Omental fat pad (tissue), 4 donors: ENCODE measurements around the gene CAMK2D. TPM values are rescaled to one million over a fixed set of nuclear protein-coding genes. Genes with fewer than 3 reads are reported as not detected.
"Not testable (repeated sequence)": the region's sequence is repeated elsewhere in the genome, so short reads cannot be mapped to it uniquely, and the experiment has no call there.

Experiments used
- ATAC-seq: fragments of 150-250 bp; one replicate; pipeline ENCODE4 v1.9.1; 2016; ENCODE audit warnings: mild to moderate bottlenecking, moderate library complexity; ENCODE audit not compliant: low FRiP score
- DNase-seq: peaks from one replicate; pipeline ENCODE4 v3.0.0-alpha.2; 2019; ENCODE audit warnings: low spot score
- total RNA-seq, 4 donors: library from RNA; depleted of rRNA; stranded (reverse); fragments of >200 nt; gene quantifications; one replicate each; pipeline ENCODE4 v1.1.0, GENCODE V29; 2016
- TF ChIP-seq, protein P1 (sequence below), 3 donors: fragments of 450-650 bp; IDR thresholded peaks; one replicate each; pipeline ENCODE4 v1.5.1; 2016 to 2017; ENCODE audit warnings: antibody characterized with exemption in 3 of 3, mild to moderate bottlenecking in 3 of 3, moderate library complexity in 2 of 3

The CAMK2D gene
- total RNA-seq, 4 donors from 2014 or later: 78.7 to 86.1 (median 83.2) TPM

GRCh38 chr4:113711883-113712662 is 49.5 kb downstream of the CAMK2D start:
- TF ChIP-seq, protein P1, sequence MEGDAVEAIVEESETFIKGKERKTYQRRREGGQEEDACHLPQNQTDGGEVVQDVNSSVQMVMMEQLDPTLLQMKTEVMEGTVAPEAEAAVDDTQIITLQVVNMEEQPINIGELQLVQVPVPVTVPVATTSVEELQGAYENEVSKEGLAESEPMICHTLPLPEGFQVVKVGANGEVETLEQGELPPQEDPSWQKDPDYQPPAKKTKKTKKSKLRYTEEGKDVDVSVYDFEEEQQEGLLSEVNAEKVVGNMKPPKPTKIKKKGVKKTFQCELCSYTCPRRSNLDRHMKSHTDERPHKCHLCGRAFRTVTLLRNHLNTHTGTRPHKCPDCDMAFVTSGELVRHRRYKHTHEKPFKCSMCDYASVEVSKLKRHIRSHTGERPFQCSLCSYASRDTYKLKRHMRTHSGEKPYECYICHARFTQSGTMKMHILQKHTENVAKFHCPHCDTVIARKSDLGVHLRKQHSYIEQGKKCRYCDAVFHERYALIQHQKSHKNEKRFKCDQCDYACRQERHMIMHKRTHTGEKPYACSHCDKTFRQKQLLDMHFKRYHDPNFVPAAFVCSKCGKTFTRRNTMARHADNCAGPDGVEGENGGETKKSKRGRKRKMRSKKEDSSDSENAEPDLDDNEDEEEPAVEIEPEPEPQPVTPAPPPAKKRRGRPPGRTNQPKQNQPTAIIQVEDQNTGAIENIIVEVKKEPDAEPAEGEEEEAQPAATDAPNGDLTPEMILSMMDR (IDR thresholded peaks at IDR 0.05): no peak

GRCh38 chr4:113708250-113708649 is 53.3 kb downstream of the CAMK2D start:
- TF ChIP-seq, protein P1 (IDR thresholded peaks at IDR 0.05): no peak
- ATAC-seq: no peak
- DNase-seq: no peak

More at GRCh38 chr4:113711883-113712662, 49.5 kb downstream of the CAMK2D start:
- no peak for ATAC-seq
- no peak for DNase-seq

- no peak for DNase-seq
- peak; percentile 57 for ATAC-seq
- TF ChIP-seq, protein P1 (IDR thresholded peaks at IDR 0.05): no peak
These were observed 54.5 kb downstream of the CAMK2D start for GRCh38 chr4:113707048-113707447.

DNA sequence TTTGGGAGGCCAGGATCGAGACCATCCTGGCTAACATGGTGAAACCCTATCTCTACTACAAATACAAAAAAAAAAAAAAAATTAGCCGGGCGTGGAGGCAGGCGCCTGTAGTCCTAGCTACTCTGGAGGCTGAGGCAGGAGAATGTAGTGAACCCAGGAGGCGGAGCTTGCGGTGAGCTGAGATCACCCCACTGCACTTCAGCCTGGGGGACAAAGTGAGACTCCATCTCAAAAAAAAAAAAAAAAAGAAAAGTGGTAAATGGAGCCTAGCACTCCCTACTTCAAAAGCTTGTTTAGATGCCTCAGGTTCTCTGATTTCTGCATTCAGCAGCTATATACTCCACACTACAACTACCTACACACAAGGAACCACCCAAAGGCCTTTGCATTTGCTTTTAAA is 56.4 kb downstream of the CAMK2D start:
- not testable (repeated sequence) for ATAC-seq, DNase-seq

- DNase-seq, ATAC-seq: not testable (repeated sequence)
These were observed 58.9 kb downstream of the CAMK2D start for GRCh38 chr4:113702596-113702995.

DNA sequence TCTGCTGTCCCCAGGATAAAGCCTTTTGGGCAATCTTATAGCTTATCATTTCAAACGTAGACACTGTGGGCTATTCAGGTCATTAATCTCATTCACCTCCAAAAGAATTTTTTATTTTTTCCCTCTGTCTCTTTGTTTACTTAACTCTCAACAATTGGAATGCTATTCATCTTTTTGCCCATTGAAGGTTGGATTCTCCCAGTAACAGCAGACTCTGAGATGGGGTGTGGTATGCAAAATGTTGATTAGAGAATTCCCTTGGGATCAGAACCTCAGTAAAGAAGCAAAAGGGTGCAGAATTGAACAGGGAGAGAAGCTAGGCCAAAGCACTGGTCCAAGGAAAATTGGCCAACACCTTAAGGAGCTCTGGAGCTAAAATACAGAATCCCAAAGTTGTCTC is 60.4 kb downstream of the CAMK2D start:
- DNase-seq: no peak
- TF ChIP-seq, protein P1 (IDR thresholded peaks at IDR 0.05): no peak
- no peak for ATAC-seq

- DNase-seq (no peak), ATAC-seq (no peak)
- TF ChIP-seq, protein P1 (IDR thresholded peaks at IDR 0.05): no peak
These were observed 60.9 kb downstream of the CAMK2D start for GRCh38 chr4:113700602-113701150.

DNA sequence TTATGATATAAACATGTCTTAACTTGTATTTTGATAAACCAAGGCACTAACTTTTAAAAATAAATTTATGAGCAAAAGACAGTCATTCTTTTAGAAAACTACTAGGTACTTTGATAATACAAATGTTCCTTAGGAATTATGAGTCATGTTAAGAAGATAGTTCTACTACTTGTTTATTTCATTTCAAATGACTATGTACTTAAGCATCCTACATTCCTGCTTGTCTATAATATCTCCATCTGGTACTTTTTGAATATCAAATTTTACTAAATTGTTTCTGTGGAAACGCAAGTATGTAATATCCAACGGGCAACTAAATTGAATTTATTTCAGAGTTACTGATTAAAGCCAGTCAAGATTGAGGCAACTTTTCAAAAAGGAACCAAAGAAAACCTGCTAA is 61.8 kb downstream of the CAMK2D start:
- TF ChIP-seq, protein P1 (IDR thresholded peaks at IDR 0.05): no peak
- DNase-seq: no peak
- peak; percentile 28 for ATAC-seq
